Ascending aorta (tissue), 2 donors: ENCODE results near the gene ACP7. TPM values are rescaled to one million over a fixed set of nuclear protein-coding genes. Genes with fewer than 3 reads are reported as not detected.
A peak's percentile ranks its signal among the peaks of the same experiment; 100 is the strongest.

Experiments
- DNase-seq, 2 donors: peaks; one replicate each; pipeline ENCODE4 v3.0.0-alpha.2; 2019; ENCODE audit warnings: low spot score in 2 of 2
- H3K27ac ChIP-seq, 2 donors: fragments of 200-600 bp; sonication (generic); one replicate each; pipeline ENCODE4 v1.5.1; 2016 to 2017; ENCODE audit warnings: mild to moderate bottlenecking in 1 of 2
- H3K27me3 ChIP-seq: fragments of 200-600 bp; sonication (generic); one replicate; pipeline ENCODE4 v1.5.1; 2017
- H3K36me3 ChIP-seq, 2 donors: fragments of 200-600 bp; sonication (generic); one replicate each; pipeline ENCODE4 v1.5.1; 2016
- H3K4me1 ChIP-seq, 2 donors: fragments of 200-600 bp; sonication (generic); one replicate each; pipeline ENCODE4 v1.5.1; 2016 to 2017; ENCODE audit warnings: mild to moderate bottlenecking in 1 of 2
- H3K4me3 ChIP-seq, 2 donors: fragments of 200-600 bp; sonication (generic); one replicate each; pipeline ENCODE4 v1.5.1; 2016 to 2017; ENCODE audit warnings: mild to moderate bottlenecking in 1 of 2
- H3K9me3 ChIP-seq, 2 donors: fragments of 200-600 bp; sonication (generic); one replicate each; pipeline ENCODE4 v1.5.1; 2016
- CTCF ChIP-seq, 3 experiments: fragments of 200-600 bp in 2 of 3; fragments of 450-650 bp in 1 of 3; sonication (generic) in 2 of 3; IDR thresholded peaks; one replicate each; pipeline ENCODE4 v1.5.1; 2016 to 2019; ENCODE audit warnings: antibody characterized with exemption in 3 of 3, mild to moderate bottlenecking in 1 of 3, moderate library complexity in 1 of 3
- intact Hi-C: fragments of 100-400 bp; cut with DNase I; formaldehyde crosslinking; loops from one replicate; pipeline ENCODE4 v1.15.1; 2023
- total RNA-seq: library from RNA; depleted of rRNA; stranded (reverse); fragments of >200 nt; gene quantifications from one replicate; pipeline ENCODE4 v1.1.0, GENCODE V29; 2016

ACP7 gene
- total RNA-seq, 1 donor from 2014 or later: not detected

GRCh38 chr19:39145180-39145953 lies 61.2 kb downstream of the ACP7 start:
- no peaks in the 10 kb centered on the region for H3K9me3 ChIP-seq
- H3K36me3 ChIP-seq: no peaks in the 10 kb centered on the region
- no peaks in the 10 kb centered on the region for H3K27me3 ChIP-seq
- H3K4me3 ChIP-seq: peak overlapping the region in 1 of 2 donors; percentile 52
- no peak for DNase-seq
- H3K27ac ChIP-seq: peak overlapping the region; percentile 64 to 78
- intact Hi-C loops: loop anchor here (1.0 kb wide), 1 partner anchor 20 kb away; the partner anchor contains the start of gene PAK4
- TF ChIP-seq CTCF (IDR thresholded peaks at IDR 0.05): peak in 1 of 3 experiments; percentile 43
- peaks cover 4 to 22% of the 10 kb centered on the region in 2 donors for H3K4me1 ChIP-seq

GRCh38 chr19:39146091-39146490 lies 61.9 kb downstream of the ACP7 start:
- Histone ChIP-seq H3K27ac (peak overlapping the region; percentile 64 to 78), H3K4me3 (no peak overlapping the region), H3K4me1 (peaks cover 4 to 22% of the 10 kb centered on the region in 2 donors), H3K36me3 (no peaks in the 10 kb centered on the region), H3K9me3 (no peaks in the 10 kb centered on the region), H3K27me3 (no peaks in the 10 kb centered on the region)
- TF ChIP-seq CTCF (IDR thresholded peaks at IDR 0.05): no peak
- no peak for DNase-seq
- intact Hi-C loops: no loop called here

- DNase-seq: no peak
- Histone ChIP-seq H3K4me1 (peaks cover 4 to 22% of the 10 kb centered on the region in 2 donors), H3K27me3 (no peaks in the 10 kb centered on the region), H3K27ac (peak overlapping the region in 1 of 2 donors; percentile 64), H3K9me3 (no peaks in the 10 kb centered on the region), H3K36me3 (no peaks in the 10 kb centered on the region), H3K4me3 (no peak overlapping the region)
- TF ChIP-seq CTCF (IDR thresholded peaks at IDR 0.05): no peak
- intact Hi-C loops: no loop called here
These were observed 62.7 kb downstream of the ACP7 start for GRCh38 chr19:39146686-39147450.

GRCh38 chr19:39147480-39147879 lies 63.3 kb downstream of the ACP7 start:
- Histone ChIP-seq H3K4me3 (no peak overlapping the region), H3K9me3 (no peaks in the 10 kb centered on the region), H3K4me1 (peaks cover 4 to 22% of the 10 kb centered on the region in 2 donors), H3K27me3 (no peaks in the 10 kb centered on the region), H3K27ac (no peak overlapping the region), H3K36me3 (no peaks in the 10 kb centered on the region)
- no peak for DNase-seq
- intact Hi-C loops: no loop called here
- TF ChIP-seq CTCF (IDR thresholded peaks at IDR 0.05): no peak

- intact Hi-C loops: no loop called here
These were observed 64.9 kb downstream of the ACP7 start for GRCh38 chr19:39148939-39149529.

More at GRCh38 chr19:39148939-39149529, 64.9 kb downstream of the ACP7 start:
- no peaks in the 10 kb centered on the region for H3K36me3 ChIP-seq
- no peak overlapping the region for H3K4me3 ChIP-seq
- no peaks in the 10 kb centered on the region for H3K9me3 ChIP-seq
- H3K27ac ChIP-seq: no peak overlapping the region
- no peaks in the 10 kb centered on the region for H3K27me3 ChIP-seq
- H3K4me1 ChIP-seq: peaks cover 4 to 22% of the 10 kb centered on the region in 2 donors
- DNase-seq: no peak
- no peak for TF ChIP-seq CTCF (IDR thresholded peaks at IDR 0.05)
